ENCODE measurements around the gene BDH2. TPM values are rescaled to one million over a fixed set of nuclear protein-coding genes. Genes with fewer than 3 reads are reported as not detected.

Gene BDH2
- total RNA-seq, 1 donor from 2014 or later = 60.0 TPM

DNA sequence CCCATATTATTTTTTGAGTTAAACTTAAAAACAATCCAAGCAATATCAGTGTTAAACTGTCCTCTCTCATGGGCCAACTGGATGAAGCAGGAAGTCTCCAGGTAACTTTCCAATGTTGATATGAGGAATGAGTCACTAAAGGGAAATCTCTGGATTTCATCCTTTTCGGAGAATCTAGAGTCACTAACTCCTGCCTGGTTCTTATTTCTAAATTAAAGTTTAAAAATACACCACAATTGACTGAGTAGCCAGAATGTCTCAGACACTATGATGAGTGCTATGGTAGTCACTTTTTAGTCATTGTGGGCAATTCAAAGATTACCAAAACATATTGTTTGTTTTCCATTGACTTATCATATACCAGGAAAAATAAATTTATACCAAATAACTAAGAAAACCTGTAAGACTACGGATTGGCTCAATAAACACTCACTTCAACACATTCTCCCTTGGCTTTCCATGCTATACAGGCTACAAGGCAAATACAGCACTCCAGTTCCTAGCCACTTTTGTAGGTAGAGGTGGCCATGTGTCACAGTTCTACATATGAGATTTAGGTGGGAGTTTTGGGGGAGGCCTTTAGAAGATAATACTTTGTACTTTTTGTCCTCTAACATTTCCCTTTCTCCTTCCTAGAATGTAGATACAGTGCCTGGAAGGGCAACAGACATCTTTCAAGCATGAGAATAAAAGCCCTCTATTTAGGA, 31.6 kb downstream of the BDH2 start:
- H3K4me3 Mint-ChIP-seq (ENCODE audit: unreplicated experiment) = no peak overlapping the region
- H3K36me3 Mint-ChIP-seq (ENCODE audit: unreplicated experiment) = peaks cover 4% of the 10 kb centered on the region
- H3K27ac Mint-ChIP-seq (ENCODE audit: unreplicated experiment) = no peak overlapping the region
- H3K4me1 Mint-ChIP-seq (ENCODE audit: unreplicated experiment) = no peaks in the 10 kb centered on the region
- H3K9me3 Mint-ChIP-seq (ENCODE audit: unreplicated experiment) = no peaks in the 10 kb centered on the region
- TF ChIP-seq, protein P1, sequence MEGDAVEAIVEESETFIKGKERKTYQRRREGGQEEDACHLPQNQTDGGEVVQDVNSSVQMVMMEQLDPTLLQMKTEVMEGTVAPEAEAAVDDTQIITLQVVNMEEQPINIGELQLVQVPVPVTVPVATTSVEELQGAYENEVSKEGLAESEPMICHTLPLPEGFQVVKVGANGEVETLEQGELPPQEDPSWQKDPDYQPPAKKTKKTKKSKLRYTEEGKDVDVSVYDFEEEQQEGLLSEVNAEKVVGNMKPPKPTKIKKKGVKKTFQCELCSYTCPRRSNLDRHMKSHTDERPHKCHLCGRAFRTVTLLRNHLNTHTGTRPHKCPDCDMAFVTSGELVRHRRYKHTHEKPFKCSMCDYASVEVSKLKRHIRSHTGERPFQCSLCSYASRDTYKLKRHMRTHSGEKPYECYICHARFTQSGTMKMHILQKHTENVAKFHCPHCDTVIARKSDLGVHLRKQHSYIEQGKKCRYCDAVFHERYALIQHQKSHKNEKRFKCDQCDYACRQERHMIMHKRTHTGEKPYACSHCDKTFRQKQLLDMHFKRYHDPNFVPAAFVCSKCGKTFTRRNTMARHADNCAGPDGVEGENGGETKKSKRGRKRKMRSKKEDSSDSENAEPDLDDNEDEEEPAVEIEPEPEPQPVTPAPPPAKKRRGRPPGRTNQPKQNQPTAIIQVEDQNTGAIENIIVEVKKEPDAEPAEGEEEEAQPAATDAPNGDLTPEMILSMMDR (IDR thresholded peaks at IDR 0.05) = no peak
- no peak for DNase-seq (ENCODE audit: extremely low spot score, unreplicated experiment)
- H3K27me3 Mint-ChIP-seq (ENCODE audit: unreplicated experiment) = no peaks in the 10 kb centered on the region

GRCh38 chr4:103060453-103061148, 39.0 kb downstream of the BDH2 start:
- H3K36me3 Mint-ChIP-seq (ENCODE audit: unreplicated experiment) = peaks cover 7% of the 10 kb centered on the region
- no peak overlapping the region for H3K4me3 Mint-ChIP-seq (ENCODE audit: unreplicated experiment)
- no peak for DNase-seq (ENCODE audit: extremely low spot score, unreplicated experiment)
- H3K9me3 Mint-ChIP-seq (ENCODE audit: unreplicated experiment) = no peaks in the 10 kb centered on the region
- TF ChIP-seq, protein P1 (IDR thresholded peaks at IDR 0.05) = no peak
- H3K27me3 Mint-ChIP-seq (ENCODE audit: unreplicated experiment) = no peaks in the 10 kb centered on the region
- no peak overlapping the region for H3K27ac Mint-ChIP-seq (ENCODE audit: unreplicated experiment)
- H3K4me1 Mint-ChIP-seq (ENCODE audit: unreplicated experiment) = no peaks in the 10 kb centered on the region

DNA sequence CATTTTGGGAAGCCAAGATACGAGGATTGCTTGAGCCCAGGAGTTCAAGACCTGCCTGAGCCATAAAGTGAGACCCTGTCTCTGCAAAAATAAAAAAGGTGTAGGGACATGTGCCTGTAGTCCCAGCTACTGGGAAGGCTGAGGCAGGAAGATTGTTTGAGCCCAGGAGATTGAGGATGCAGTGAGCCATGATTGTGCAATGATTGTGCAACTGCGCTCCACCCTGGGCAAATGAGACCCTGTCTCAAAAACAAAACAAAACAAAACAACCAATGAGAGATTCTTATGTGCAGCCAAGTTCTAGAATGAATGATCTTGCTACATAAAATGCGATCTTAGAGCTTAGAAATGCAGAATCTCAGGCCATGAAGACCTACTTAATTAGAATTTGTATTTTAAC, 45.6 kb downstream of the BDH2 start:
- H3K4me1 Mint-ChIP-seq (ENCODE audit: unreplicated experiment) = no peaks in the 10 kb centered on the region
- TF ChIP-seq, protein P1 (IDR thresholded peaks at IDR 0.05) = no peak
- H3K27ac Mint-ChIP-seq (ENCODE audit: unreplicated experiment) = no peak overlapping the region
- H3K4me3 Mint-ChIP-seq (ENCODE audit: unreplicated experiment) = no peak overlapping the region
- H3K9me3 Mint-ChIP-seq (ENCODE audit: unreplicated experiment) = no peaks in the 10 kb centered on the region
- peaks cover 2% of the 10 kb centered on the region for H3K36me3 Mint-ChIP-seq (ENCODE audit: unreplicated experiment)
- no peaks in the 10 kb centered on the region for H3K27me3 Mint-ChIP-seq (ENCODE audit: unreplicated experiment)
- DNase-seq (ENCODE audit: extremely low spot score, unreplicated experiment) = no peak

DNA sequence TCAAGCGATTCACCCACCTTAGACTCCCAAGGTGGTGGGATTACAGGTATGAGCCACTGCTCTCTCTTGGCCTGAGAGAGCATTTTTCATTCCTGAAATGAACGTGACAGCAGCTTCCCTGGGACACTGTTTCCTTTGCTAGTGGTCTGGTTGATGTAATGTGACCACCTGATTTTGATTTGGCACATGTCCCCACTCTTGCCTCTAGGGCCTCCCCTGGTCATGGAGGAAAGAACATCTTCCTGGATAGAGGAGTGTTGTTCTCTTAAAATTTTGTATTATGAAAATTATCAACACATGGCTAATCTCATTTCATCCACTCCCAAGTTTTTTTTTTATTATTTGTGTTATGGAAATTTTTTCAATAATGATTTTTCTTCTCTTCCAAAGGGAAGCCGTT, 46.9 kb downstream of the BDH2 start:
- no peak for DNase-seq (ENCODE audit: extremely low spot score, unreplicated experiment)
- H3K9me3 Mint-ChIP-seq (ENCODE audit: unreplicated experiment) = no peaks in the 10 kb centered on the region
- no peaks in the 10 kb centered on the region for H3K4me1 Mint-ChIP-seq (ENCODE audit: unreplicated experiment)
- no peak overlapping the region for H3K4me3 Mint-ChIP-seq (ENCODE audit: unreplicated experiment)
- TF ChIP-seq, protein P1 (IDR thresholded peaks at IDR 0.05) = no peak
- no peaks in the 10 kb centered on the region for H3K27me3 Mint-ChIP-seq (ENCODE audit: unreplicated experiment)
- H3K27ac Mint-ChIP-seq (ENCODE audit: unreplicated experiment) = no peak overlapping the region
- peaks cover 2% of the 10 kb centered on the region for H3K36me3 Mint-ChIP-seq (ENCODE audit: unreplicated experiment)

- DNase-seq (ENCODE audit: extremely low spot score, unreplicated experiment) = no peak
- Mint-ChIP-seq H3K27ac (ENCODE audit: unreplicated experiment) (no peak overlapping the region), H3K36me3 (ENCODE audit: unreplicated experiment) (peaks cover 2% of the 10 kb centered on the region), H3K27me3 (ENCODE audit: unreplicated experiment) (no peaks in the 10 kb centered on the region), H3K4me3 (ENCODE audit: unreplicated experiment) (no peak overlapping the region), H3K9me3 (ENCODE audit: unreplicated experiment) (no peaks in the 10 kb centered on the region), H3K4me1 (ENCODE audit: unreplicated experiment) (no peaks in the 10 kb centered on the region)
- TF ChIP-seq, protein P1 (IDR thresholded peaks at IDR 0.05) = no peak
Measured at GRCh38 chr4:103052145-103052544, 47.5 kb downstream of the BDH2 start.

All from osteocyte (in vitro differentiated cells).